H9 (cell line): ENCODE data around the gene CTNNAL1. TPM values are rescaled to one million over a fixed set of nuclear protein-coding genes. Genes with fewer than 3 reads are reported as not detected.

Experiments used
- DNase-seq: peaks from one replicate; pipeline ENCODE4 v3.0.0-alpha.2; 2017
- H2AFZ ChIP-seq: one replicate; pipeline ENCODE4 v1.6.1; 2013; ENCODE audit warnings: mild to moderate bottlenecking, low read length, control low read depth, moderate library complexity
- H2AK5ac ChIP-seq: 2 replicates; pipeline ENCODE4 v1.6.1; 2013; ENCODE audit warnings: low read length, control low read depth, mixed read lengths; ENCODE audit not compliant: insufficient read length
- H2BK120ac ChIP-seq: one replicate; pipeline ENCODE4 v1.6.1; 2013; ENCODE audit warnings: low read depth, mild to moderate bottlenecking, low read length, control low read depth, inconsistent platforms; ENCODE audit not compliant: poor library complexity, severe bottlenecking
- H2BK12ac ChIP-seq: 2 replicates; pipeline ENCODE4 v1.6.1; 2013; ENCODE audit warnings: low read length, control low read depth, mixed read lengths, low read depth; ENCODE audit not compliant: insufficient read length
- H2BK15ac ChIP-seq: 2 replicates; pipeline ENCODE4 v1.6.1; 2013; ENCODE audit warnings: low read depth, low read length, control low read depth
- H2BK20ac ChIP-seq: one replicate; pipeline ENCODE4 v1.6.1; 2013; ENCODE audit warnings: low read depth, mild to moderate bottlenecking, low read length, control low read depth, inconsistent platforms; ENCODE audit not compliant: poor library complexity, severe bottlenecking
- H2BK5ac ChIP-seq: 2 replicates; pipeline ENCODE4 v1.6.1; 2013; ENCODE audit warnings: low read length, control low read depth, mixed read lengths; ENCODE audit not compliant: insufficient read length
- H3K14ac ChIP-seq: 2 replicates; pipeline ENCODE4 v1.6.1; 2013; ENCODE audit warnings: low read length, control low read depth; ENCODE audit not compliant: insufficient read depth
- H3K18ac ChIP-seq: 2 replicates; pipeline ENCODE4 v1.6.1; 2013; ENCODE audit warnings: low read depth, mild to moderate bottlenecking, mixed read lengths, low read length, control low read depth; ENCODE audit not compliant: insufficient read length
- H3K23ac ChIP-seq: 2 replicates; pipeline ENCODE4 v1.6.1; 2013; ENCODE audit warnings: low read length, control low read depth, mixed read lengths, low read depth; ENCODE audit not compliant: insufficient read length
- H3K23me2 ChIP-seq: 2 replicates; pipeline ENCODE4 v1.6.1; 2013; ENCODE audit warnings: low read depth, mild to moderate bottlenecking, mixed read lengths, low read length, control low read depth; ENCODE audit not compliant: insufficient read length, poor library complexity, severe bottlenecking
- H3K27ac ChIP-seq: 2 replicates; pipeline ENCODE4 v1.5.1; 2013; ENCODE audit warnings: low read length, control low read depth, mixed read lengths, low read depth; ENCODE audit not compliant: insufficient read length
- H3K27me3 ChIP-seq: 2 replicates; pipeline ENCODE4 v1.6.1; 2013; ENCODE audit warnings: low read length, control low read depth, inconsistent platforms; ENCODE audit not compliant: insufficient read depth
- H3K4ac ChIP-seq: 2 replicates; pipeline ENCODE4 v1.6.1; 2013; ENCODE audit warnings: low read depth, mild to moderate bottlenecking, control low read depth, inconsistent platforms, low read length, moderate library complexity
- H3K4me1 ChIP-seq: 2 replicates; pipeline ENCODE4 v1.6.1; 2013; ENCODE audit warnings: low read length, control low read depth, inconsistent platforms; ENCODE audit not compliant: insufficient read depth
- H3K4me2 ChIP-seq: 2 replicates; pipeline ENCODE4 v1.6.1; 2013; ENCODE audit warnings: low read length, control low read depth, mixed read lengths; ENCODE audit not compliant: insufficient read length, insufficient read depth
- H3K56ac ChIP-seq: 2 replicates; pipeline ENCODE4 v1.6.1; 2013; ENCODE audit warnings: low read depth, mild to moderate bottlenecking, mixed read lengths, low read length, control low read depth; ENCODE audit not compliant: insufficient read length
- H3K79me1 ChIP-seq: 2 replicates; pipeline ENCODE4 v1.6.1; 2013; ENCODE audit warnings: low read depth, mild to moderate bottlenecking, moderate library complexity, low read length, control low read depth, inconsistent platforms; ENCODE audit not compliant: insufficient read depth, poor library complexity, severe bottlenecking
- H3K79me2 ChIP-seq: 2 replicates; pipeline ENCODE4 v1.6.1; 2013; ENCODE audit warnings: low read length, control low read depth, inconsistent platforms; ENCODE audit not compliant: insufficient read depth
- H3K9ac ChIP-seq: 2 replicates; pipeline ENCODE4 v1.6.1; 2013; ENCODE audit warnings: low read length, control low read depth, mixed read lengths; ENCODE audit not compliant: insufficient read length; ENCODE audit errors: extremely low read depth
- H3K9me3 ChIP-seq: one replicate; pipeline ENCODE4 v1.6.1; 2013; ENCODE audit warnings: low read depth, low read length, inconsistent platforms; ENCODE audit not compliant: control insufficient read depth
- H3T11ph ChIP-seq: one replicate; pipeline ENCODE4 v1.6.1; 2013; ENCODE audit warnings: mild to moderate bottlenecking, low read length, control low read depth, inconsistent platforms
- H4K20me1 ChIP-seq: one replicate; pipeline ENCODE4 v1.6.1; 2013; ENCODE audit not compliant: control insufficient read depth, insufficient read length, insufficient read depth
- H4K5ac ChIP-seq: 2 replicates; pipeline ENCODE4 v1.6.1; 2013; ENCODE audit warnings: low read depth, mild to moderate bottlenecking, mixed read lengths, low read length, control low read depth; ENCODE audit not compliant: insufficient read length
- H4K8ac ChIP-seq: replicated peaks from 2 replicates; pipeline ENCODE4 v1.6.1; 2013; ENCODE audit warnings: low read length, control low read depth, mixed read lengths, low read depth; ENCODE audit not compliant: insufficient read length
- H4K91ac ChIP-seq: 2 replicates; pipeline ENCODE4 v1.6.1; 2013; ENCODE audit warnings: low read depth, mild to moderate bottlenecking, moderate library complexity, mixed read lengths, low read length, control low read depth; ENCODE audit not compliant: insufficient read length
- H3K27ac Mint-ChIP-seq, 3 experiments: 2 replicates in 2 of 3; 3 replicates in 1 of 3; pipeline ENCODE4 v1.8.0; 2020 to 2021; ENCODE audit warnings: mixed read lengths in 3 of 3, mild to moderate bottlenecking in 1 of 3, moderate library complexity in 1 of 3
- H3K27me3 Mint-ChIP-seq: 2 replicates; pipeline ENCODE4 v1.8.0; 2021; ENCODE audit warnings: low read depth, mild to moderate bottlenecking, moderate library complexity, mixed read lengths
- H3K36me3 Mint-ChIP-seq, 3 experiments: 2 replicates in 2 of 3; 3 replicates in 1 of 3; pipeline ENCODE4 v1.8.0; 2020 to 2021; ENCODE audit warnings: low read depth in 3 of 3, mixed read lengths in 3 of 3; ENCODE audit not compliant: insufficient read depth in 1 of 3
- H3K4me1 Mint-ChIP-seq, 2 experiments: 2 replicates each; pipeline ENCODE4 v1.8.0; 2020; ENCODE audit warnings: mixed read lengths in 2 of 2
- H3K4me3 Mint-ChIP-seq, 2 experiments: 2 replicates in 1 of 2; 3 replicates in 1 of 2; pipeline ENCODE4 v1.8.0; 2020 to 2021; ENCODE audit warnings: mild to moderate bottlenecking in 2 of 2, mixed read lengths in 2 of 2, moderate library complexity in 1 of 2
- H3K9me3 Mint-ChIP-seq, 2 experiments: 2 replicates in 1 of 2; 3 replicates in 1 of 2; pipeline ENCODE4 v1.8.0; 2020; ENCODE audit warnings: mild to moderate bottlenecking in 2 of 2, mixed read lengths in 2 of 2, moderate library complexity in 1 of 2
- CTCF ChIP-seq: fragments of 200-600 bp; sonication (generic); conservative IDR thresholded peaks from 3 replicates; pipeline ENCODE4 v1.8.0; 2021; ENCODE audit warnings: antibody characterized with exemption, mild to moderate bottlenecking
- WGBS: extraction: QIAGEN DNeasy Blood & Tissue Kit; methylation state at CpG from one replicate; pipeline ENCODE4 v1.1.7; 2013; ENCODE audit warnings: missing lambda C conversion rate, low lambda C conversion rate, mixed read lengths; ENCODE audit not compliant: insufficient read length; ENCODE audit errors: extremely low coverage; 5-methylcytosine and 5-hydroxymethylcytosine counted together
- total RNA-seq: library from RNA; stranded (reverse); gene quantifications from 2 replicates; pipeline ENCODE4 v1.2.1, GENCODE V29; 2021

The CTNNAL1 gene
- total RNA-seq, 1 experiment from 2014 or later = 52.9 TPM

GRCh38 chr9:108951578-108951977, 61.7 kb downstream of the CTNNAL1 start:
- Histone ChIP-seq H4K91ac (no peak overlapping the region), H3K9ac (no peak overlapping the region), H3K9me3 (no peaks in the 10 kb centered on the region), H3K14ac (no peak overlapping the region), H2AK5ac (no peak overlapping the region), H3K27me3 (no peaks in the 10 kb centered on the region), H4K20me1 (no peaks in the 10 kb centered on the region), H2BK120ac (no peak overlapping the region), H3K56ac (no peak overlapping the region), H3K79me2 (no peaks in the 10 kb centered on the region), H4K8ac (no peak overlapping the region), H4K5ac (no peak overlapping the region), H2BK20ac (no peak overlapping the region), H3T11ph (no peak overlapping the region), H3K18ac (no peak overlapping the region), H2BK5ac (no peak overlapping the region), H3K4ac (no peak overlapping the region), H3K23me2 (no peaks in the 10 kb centered on the region), H2AFZ (no peak overlapping the region), H3K27ac (no peak overlapping the region), H3K4me2 (no peak overlapping the region), H2BK15ac (no peak overlapping the region), H2BK12ac (no peak overlapping the region), H3K23ac (no peak overlapping the region), H3K4me1 (no peaks in the 10 kb centered on the region), H3K79me1 (no peaks in the 10 kb centered on the region)
- no CpG with 5 or more reads among the region's 2 CpGs for WGBS
- H3K27ac Mint-ChIP-seq = no peak overlapping the region
- no peaks in the 10 kb centered on the region for H3K27me3 Mint-ChIP-seq
- H3K36me3 Mint-ChIP-seq = peaks cover 2 to 17% (median 15%) of the 10 kb centered on the region in 3 experiments
- H3K4me1 Mint-ChIP-seq = no peaks in the 10 kb centered on the region
- no peaks in the 10 kb centered on the region for H3K9me3 Mint-ChIP-seq
- no peak overlapping the region for H3K4me3 Mint-ChIP-seq
- no peak for DNase-seq
- TF ChIP-seq CTCF = no peak
